Panc1 (cell line): ENCODE results near the gene SLAMF7. TPM values are rescaled to one million over a fixed set of nuclear protein-coding genes. Genes with fewer than 3 reads are reported as not detected.

ENCODE experiments used
- ATAC-seq: fragments of 200-7000 bp; cut with Tn5 transposase; 2 replicates; pipeline ENCODE4 v1.9.1; 2020; ENCODE audit warnings: mild to moderate bottlenecking, moderate library complexity
- BruUV-seq: library from RNA; stranded (reverse); fragments of 400-500 nt; replicated peaks from 2 replicates; lab custom pipeline; 2021; lab: Mats Ljungman, UMichigan
- CTCF ChIA-PET: fragments of 300-600 bp; sonication (Branson Sonifier 250); formaldehyde crosslinking; loops from one replicate; lab custom pipeline; 2022; ENCODE audit warnings: antibody characterized with exemption; lab: Charles Lee
- POLR2A ChIA-PET: fragments of 300-600 bp; sonication (Branson Sonifier 250); formaldehyde crosslinking; loops from one replicate; lab custom pipeline; 2022; ENCODE audit warnings: antibody characterized with exemption; lab: Charles Lee
- DNase-seq: peaks from one replicate; pipeline ENCODE4 v3.0.0-alpha.2; 2010; ENCODE audit warnings: low read depth, low spot score
- H3K27ac ChIP-seq: 2 replicates; pipeline ENCODE4 v1.5.1; 2011; ENCODE audit warnings: mild to moderate bottlenecking, low read length, inconsistent platforms
- H3K27me3 ChIP-seq: fragments of 200-500 bp; sonication (Bioruptor generic); 2 replicates; pipeline ENCODE4 v1.6.0; 2014; ENCODE audit warnings: low read length, inconsistent platforms; ENCODE audit not compliant: control insufficient read depth, insufficient read depth
- H3K36me3 ChIP-seq: fragments of 200-500 bp; sonication (Bioruptor generic); 2 replicates; pipeline ENCODE4 v1.5.1; 2014; ENCODE audit warnings: inconsistent platforms, mild to moderate bottlenecking, low read length, moderate library complexity; ENCODE audit not compliant: control insufficient read depth, insufficient read depth
- H3K4me1 ChIP-seq: 2 replicates; pipeline ENCODE4 v1.5.1; 2011; ENCODE audit warnings: inconsistent platforms, mild to moderate bottlenecking, low read length, moderate library complexity; ENCODE audit not compliant: control insufficient read depth, insufficient read depth
- H3K4me3 ChIP-seq, 2 experiments: 2 replicates each; pipeline ENCODE4 v1.5.1; 2011 to 2012; ENCODE audit warnings: low read depth in 2 of 2, low read length in 2 of 2, mild to moderate bottlenecking in 2 of 2, inconsistent platforms in 1 of 2, moderate library complexity in 1 of 2
- H3K9me3 ChIP-seq: fragments of 200-500 bp; sonication (Bioruptor generic); 2 replicates; pipeline ENCODE4 v1.5.1; 2014; ENCODE audit warnings: low read depth, mild to moderate bottlenecking, inconsistent platforms, low read length, moderate library complexity; ENCODE audit not compliant: control insufficient read depth, insufficient read depth
- CTCF ChIP-seq: fragments of 450-650 bp; IDR thresholded peaks from 2 replicates; pipeline ENCODE4 v1.5.1; 2017; ENCODE audit warnings: mild to moderate bottlenecking
- POLR2AphosphoS5 ChIP-seq: IDR thresholded peaks from 2 replicates; pipeline ENCODE4 v1.6.1; 2012; ENCODE audit warnings: mild to moderate bottlenecking, low read depth, low read length, moderate library complexity
- REST ChIP-seq, 2 experiments: IDR thresholded peaks; 2 replicates each; pipeline ENCODE4 v1.6.1; 2011 to 2012; ENCODE audit warnings: low read depth in 2 of 2, control low read depth in 1 of 2, low read length in 1 of 2, mild to moderate bottlenecking in 1 of 2, moderate library complexity in 1 of 2; ENCODE audit not compliant: insufficient read depth in 1 of 2
- SIN3A ChIP-seq: IDR thresholded peaks from 2 replicates; pipeline ENCODE4 v1.6.1; 2012; ENCODE audit warnings: low read depth, mild to moderate bottlenecking, low read length, moderate library complexity, borderline replicate concordance; ENCODE audit not compliant: insufficient read depth
- TCF7L2 ChIP-seq: IDR thresholded peaks from 2 replicates; pipeline ENCODE4 v1.6.1; 2011; ENCODE audit warnings: mild to moderate bottlenecking, low read depth, low read length, inconsistent platforms
- in situ Hi-C: cut with HindIII; loops from 2 replicates; pipeline ENCODE4 v1.10.0; 2016; ENCODE audit warnings: low sequenced_read_pairs, low pct_unique_long_range_greater_than_20kb
- intact Hi-C: fragments of 100-400 bp; cut with micrococcal nuclease; formaldehyde crosslinking; loops from one replicate; pipeline ENCODE4 v1.10.0; 2022; ENCODE audit not compliant: unreplicated experiment
- total RNA-seq: library from RNA; stranded (reverse); gene quantifications from one replicate; pipeline ENCODE4 v1.2.1, GENCODE V29; 2021; ENCODE audit not compliant: unreplicated experiment

SLAMF7 gene
- total RNA-seq, 1 experiment from 2014 or later, result 0.21 TPM

- Histone ChIP-seq H3K36me3 (no peaks in the 10 kb centered on the region), H3K27me3 (peaks cover 9% of the 10 kb centered on the region), H3K27ac (no peak overlapping the region), H3K9me3 (no peaks in the 10 kb centered on the region), H3K4me3 (no peak overlapping the region), H3K4me1 (no peaks in the 10 kb centered on the region)
- DNase-seq (no peak), ATAC-seq (no peak)
- BruUV-seq, result no TSS peak
- TF ChIP-seq TCF7L2 (no peak), CTCF (no peak), SIN3A (no peak), POLR2AphosphoS5 (no peak), REST (IDR thresholded peaks at IDR 0.05; ENCODE audit: insufficient read depth in 1 of 2, low read depth in 2 of 2, low read length in 1 of 2) (no peak)
- ChIA-PET CTCF (no interaction called here), POLR2A (no interaction called here)
- intact Hi-C loops, result no loop called here
- in situ Hi-C loops, result no loop called here
Observed at GRCh38 chr1:160745551-160745950, 6.5 kb downstream of the SLAMF7 start.

GRCh38 chr1:160746836-160747500, 7.9 kb downstream of the SLAMF7 start:
- H3K27ac ChIP-seq, result no peak overlapping the region
- intact Hi-C loops, result no loop called here
- ChIA-PET POLR2A (no interaction called here), CTCF (no interaction called here)
- TF ChIP-seq SIN3A (no peak), POLR2AphosphoS5 (no peak), CTCF (no peak), REST (IDR thresholded peaks at IDR 0.05; ENCODE audit: insufficient read depth in 1 of 2, low read depth in 2 of 2, low read length in 1 of 2) (no peak), TCF7L2 (no peak)
- ATAC-seq (no peak), DNase-seq (no peak)
- no peaks in the 10 kb centered on the region for H3K36me3 ChIP-seq
- H3K4me3 ChIP-seq, result no peak overlapping the region
- in situ Hi-C loops, result no loop called here
- H3K9me3 ChIP-seq, result no peaks in the 10 kb centered on the region
- no peaks in the 10 kb centered on the region for H3K4me1 ChIP-seq
- H3K27me3 ChIP-seq, result peaks cover 12% of the 10 kb centered on the region
- BruUV-seq, result no TSS peak
